H1 (cell line): ENCODE data around the gene ARHGEF3. TPM values are rescaled to one million over a fixed set of nuclear protein-coding genes. Genes with fewer than 3 reads are reported as not detected.

Experiments used
- CTCF ChIA-PET: fragments of 300-600 bp; sonication (Branson Sonifier 250); formaldehyde crosslinking; loops from one replicate; lab custom pipeline; 2021; ENCODE audit not compliant: partially characterized antibody; lab: Charles Lee
- POLR2A ChIA-PET: fragments of 300-600 bp; sonication (Branson Sonifier 250); formaldehyde crosslinking; loops from one replicate; lab custom pipeline; 2021; ENCODE audit warnings: inconsistent platforms; ENCODE audit not compliant: partially characterized antibody; lab: Charles Lee
- DNase-seq, 2 experiments: peaks; one replicate each; pipeline versions ENCODE4 v3.0.0 to v3.0.0-alpha.2; 2010 to 2022; ENCODE audit warnings: low spot score in 2 of 2, low read depth in 1 of 2, mixed read lengths in 1 of 2
- FAIRE-seq: peaks from 2 replicates; lab custom pipeline; 2011; peaks lifted over from hg19 to GRCh38; lab: Jason Lieb, UNC
- H2AFZ ChIP-seq: 2 replicates; pipeline ENCODE4 v1.8.1; 2012; ENCODE audit warnings: low read length, inconsistent platforms
- H2AK5ac ChIP-seq: 2 replicates; pipeline ENCODE4 v1.6.1; 2013; ENCODE audit warnings: low read depth, low read length
- H2BK120ac ChIP-seq: replicated peaks from 2 replicates; pipeline ENCODE3; 2013; ENCODE audit warnings: low read depth, low read length, inconsistent platforms
- H2BK12ac ChIP-seq: 2 replicates; pipeline ENCODE4 v1.6.1; 2013; ENCODE audit warnings: low read depth, low read length
- H2BK15ac ChIP-seq: 2 replicates; pipeline ENCODE4 v1.6.1; 2013; ENCODE audit warnings: low read length
- H2BK20ac ChIP-seq: 2 replicates; pipeline ENCODE4 v1.6.1; 2013; ENCODE audit warnings: low read length
- H2BK5ac ChIP-seq: 2 replicates; pipeline ENCODE4 v1.6.1; 2013; ENCODE audit warnings: low read depth, low read length
- H3K14ac ChIP-seq: 2 replicates; pipeline ENCODE4 v1.6.1; 2013; ENCODE audit warnings: inconsistent platforms; ENCODE audit not compliant: insufficient read length
- H3K18ac ChIP-seq: 2 replicates; pipeline ENCODE4 v1.6.1; 2013; ENCODE audit warnings: low read length; ENCODE audit errors: extremely low read depth
- H3K23ac ChIP-seq: 2 replicates; pipeline ENCODE4 v1.6.1; 2013; ENCODE audit warnings: inconsistent platforms; ENCODE audit not compliant: insufficient read length
- H3K23me2 ChIP-seq: 2 replicates; pipeline ENCODE4 v1.6.1; 2013; ENCODE audit warnings: low read depth, low read length
- H3K27ac ChIP-seq: 2 replicates; pipeline ENCODE4 v1.6.1; 2011; ENCODE audit warnings: low read depth, low read length, inconsistent platforms
- H3K27me3 ChIP-seq, 4 experiments: replicated peaks in 1 of 4; 1 replicate in 1 of 4; 2 replicates in 3 of 4; pipeline versions ENCODE4 v1.6.1 to v1.8.1; 2011 to 2013; ENCODE audit warnings: low read length in 3 of 4, mild to moderate bottlenecking in 3 of 4, inconsistent platforms in 2 of 4, mixed read lengths in 2 of 4, moderate library complexity in 1 of 4; ENCODE audit not compliant: control insufficient read depth in 3 of 4, insufficient read depth in 3 of 4; ENCODE audit errors: extremely low read depth in 1 of 4
- H3K36me3 ChIP-seq, 4 experiments: 2 replicates each; pipeline versions ENCODE4 v1.6.1 to v1.8.1; 2011 to 2013; ENCODE audit warnings: mild to moderate bottlenecking in 4 of 4, low read length in 3 of 4, moderate library complexity in 2 of 4, control low read depth in 1 of 4, inconsistent platforms in 1 of 4; ENCODE audit not compliant: insufficient read depth in 4 of 4, control insufficient read depth in 2 of 4
- H3K4ac ChIP-seq: replicated peaks from 2 replicates; pipeline ENCODE3; 2013; ENCODE audit warnings: low read length, low read depth, mixed read lengths, inconsistent platforms; ENCODE audit not compliant: insufficient read length
- H3K4me1 ChIP-seq, 4 experiments: replicated peaks in 1 of 4; 1 replicate in 1 of 4; 2 replicates in 3 of 4; pipeline versions ENCODE4 v1.6.1 to v1.8.1; 2011 to 2013; ENCODE audit warnings: low read length in 3 of 4, inconsistent platforms in 2 of 4, mixed read lengths in 1 of 4; ENCODE audit not compliant: insufficient read depth in 4 of 4, control insufficient read depth in 3 of 4
- H3K4me2 ChIP-seq, 2 experiments: 2 replicates each; pipeline versions ENCODE4 v1.6.1 to v1.8.1; 2011 to 2013; ENCODE audit warnings: low read depth in 2 of 2, low read length in 2 of 2, control low read depth in 1 of 2, inconsistent platforms in 1 of 2, mild to moderate bottlenecking in 1 of 2; ENCODE audit not compliant: insufficient read depth in 1 of 2
- H3K4me3 ChIP-seq, 4 experiments: fragments of 200-600, 300-600 bp in 1 of 4; sonication (generic), shearing (Covaris generic), sonication (Bioruptor Twin) in 1 of 4; 2 replicates each; pipeline versions ENCODE4 v1.5.1 to v1.8.1; 2011 to 2016; ENCODE audit warnings: low read length in 4 of 4, low read depth in 3 of 4, control low read depth in 2 of 4, inconsistent platforms in 2 of 4, mild to moderate bottlenecking in 2 of 4, mixed read lengths in 1 of 4, moderate library complexity in 1 of 4; ENCODE audit not compliant: insufficient read depth in 2 of 4; ENCODE audit errors: extremely low read depth in 1 of 4
- H3K56ac ChIP-seq: replicated peaks from 2 replicates; pipeline ENCODE3; 2013; ENCODE audit warnings: low read depth, mild to moderate bottlenecking, mixed read lengths, low read length, inconsistent platforms; ENCODE audit not compliant: insufficient read length
- H3K79me1 ChIP-seq: 2 replicates; pipeline ENCODE4 v1.6.1; 2013; ENCODE audit warnings: low read depth, low read length, control low read depth
- H3K79me2 ChIP-seq, 2 experiments: 2 replicates each; pipeline versions ENCODE4 v1.6.1 to v1.8.1; 2012 to 2013; ENCODE audit warnings: low read length in 2 of 2, mild to moderate bottlenecking in 2 of 2, inconsistent platforms in 1 of 2; ENCODE audit not compliant: insufficient read depth in 2 of 2, control insufficient read depth in 1 of 2
- H3K9ac ChIP-seq, 4 experiments: replicated peaks in 1 of 4; 1 replicate in 1 of 4; 2 replicates in 3 of 4; pipeline versions ENCODE4 v1.6.1 to v1.8.1; 2011 to 2013; ENCODE audit warnings: low read depth in 3 of 4, low read length in 3 of 4, control low read depth in 2 of 4, mild to moderate bottlenecking in 2 of 4, moderate library complexity in 2 of 4, inconsistent platforms in 1 of 4; ENCODE audit errors: extremely low read depth in 1 of 4
- H3K9me3 ChIP-seq, 2 experiments: 2 replicates each; pipeline versions ENCODE4 v1.6.1 to v1.8.1; 2012 to 2013; ENCODE audit warnings: mild to moderate bottlenecking in 2 of 2, moderate library complexity in 2 of 2, control low read depth in 1 of 2, inconsistent platforms in 1 of 2, low read depth in 1 of 2, low read length in 1 of 2, mixed read lengths in 1 of 2; ENCODE audit not compliant: insufficient read depth in 2 of 2
- H4K20me1 ChIP-seq, 2 experiments: replicated peaks in 1 of 2; 2 replicates each; pipeline versions ENCODE3 to v1.8.1; 2011 to 2013; ENCODE audit warnings: inconsistent platforms in 2 of 2, low read length in 2 of 2, mild to moderate bottlenecking in 1 of 2; ENCODE audit not compliant: insufficient read depth in 2 of 2, control insufficient read depth in 1 of 2
- H4K5ac ChIP-seq: 2 replicates; pipeline ENCODE4 v1.6.1; 2013; ENCODE audit warnings: low read length, low read depth, mixed read lengths, inconsistent platforms; ENCODE audit not compliant: insufficient read length
- H4K8ac ChIP-seq: 2 replicates; pipeline ENCODE4 v1.8.0; 2013; ENCODE audit warnings: mild to moderate bottlenecking, moderate library complexity, low read length, inconsistent platforms; ENCODE audit not compliant: insufficient read depth; ENCODE audit errors: extremely low read depth
- H4K91ac ChIP-seq: replicated peaks from 2 replicates; pipeline ENCODE3; 2013; ENCODE audit warnings: low read length, mixed read lengths, inconsistent platforms; ENCODE audit not compliant: insufficient read length
- ASH2L ChIP-seq: fragments of 200-600, 300-600 bp; sonication (generic); IDR thresholded peaks from one replicate; pipeline ENCODE4 v1.7.1; 2017; ENCODE audit warnings: low read length
- ATF3 ChIP-seq: IDR thresholded peaks from 2 replicates; pipeline ENCODE4 v1.6.1; 2011; ENCODE audit warnings: low read depth, mild to moderate bottlenecking, low read length; ENCODE audit not compliant: insufficient read depth
- CEBPB ChIP-seq: IDR thresholded peaks from 2 replicates; pipeline ENCODE4 v1.6.1; 2012; ENCODE audit warnings: low read depth, low read length
- CHD2 ChIP-seq: IDR thresholded peaks from 2 replicates; pipeline ENCODE4 v1.6.1; 2012; ENCODE audit warnings: low read length, improper control_type of control experiment
- EGR1 ChIP-seq: IDR thresholded peaks from 2 replicates; pipeline ENCODE4 v1.6.1; 2011; ENCODE audit warnings: low read depth, low read length, borderline replicate concordance
- FOSL1 ChIP-seq: IDR thresholded peaks from 2 replicates; pipeline ENCODE4 v1.6.1; 2011; ENCODE audit warnings: mild to moderate bottlenecking, low read depth, low read length, moderate library complexity; ENCODE audit not compliant: insufficient read depth
- GABPA ChIP-seq: IDR thresholded peaks from 2 replicates; pipeline ENCODE4 v1.6.1; 2011; ENCODE audit warnings: mild to moderate bottlenecking, low read length, moderate library complexity, borderline replicate concordance; ENCODE audit not compliant: insufficient read depth
- JUN ChIP-seq: IDR thresholded peaks from 2 replicates; pipeline ENCODE4 v1.6.1; 2011; ENCODE audit warnings: low read depth, mild to moderate bottlenecking, improper control_type of control experiment, low read length
- KDM5A ChIP-seq: fragments of 200-600 bp; IDR thresholded peaks from 2 replicates; pipeline ENCODE4 v1.7.1; 2012; ENCODE audit warnings: mild to moderate bottlenecking, low read length, inconsistent platforms, mixed read lengths
- MAX ChIP-seq: IDR thresholded peaks from 2 replicates; pipeline ENCODE4 v1.6.1; 2012; ENCODE audit warnings: inconsistent platforms
- NRF1 ChIP-seq: IDR thresholded peaks from 2 replicates; pipeline ENCODE4 v1.6.1; 2011; ENCODE audit warnings: mild to moderate bottlenecking, low read depth, low read length, improper control_type of control experiment
- POLR2AphosphoS5 ChIP-seq: IDR thresholded peaks from 2 replicates; pipeline ENCODE4 v1.6.1; 2011; ENCODE audit warnings: low read depth, low read length
- SIX5 ChIP-seq: IDR thresholded peaks from 2 replicates; pipeline ENCODE4 v1.6.1; 2011; ENCODE audit warnings: mild to moderate bottlenecking, low read depth, low read length
- WGBS, 2 experiments: shearing (Covaris generic) in 1 of 2; methylation state at CpG; one replicate each; pipeline versions ENCODE4 v1.1.6 to v1.1.7; 2013 to 2015; ENCODE audit warnings: low lambda C conversion rate in 2 of 2, mixed read lengths in 2 of 2, inconsistent platforms in 1 of 2, low coverage in 1 of 2, missing lambda C conversion rate in 1 of 2; ENCODE audit not compliant: insufficient replicate concordance in 2 of 2, insufficient coverage in 1 of 2, insufficient read length in 1 of 2; ENCODE audit errors: extremely low coverage in 1 of 2, missing lambda C conversion rate in 1 of 2; 5-methylcytosine and 5-hydroxymethylcytosine counted together
- polyA plus RNA-seq, 7 experiments: library from polyadenylated mRNA; depleted of rRNA in 3 of 7; stranded (reverse) in 5 of 7; unstranded in 2 of 7; fragments of >200 nt in 5 of 7; fragments of 200-250 nt in 2 of 7; gene quantifications; 1 replicate in 5 of 7; 2 replicates in 1 of 7; 4 replicates in 1 of 7; pipeline versions ENCODE4 v1.2.1 to v1.2.3, GENCODE V29; 2011 to 2013; ENCODE audit warnings: missing spikeins in 2 of 7, mixed read lengths in 2 of 7
- total RNA-seq: library from RNA; stranded (reverse); fragmentation: NEBNext Ultra II Directional; extraction: Animal tissue kit (Norgen Biotek cat#: 25700); gene quantifications from 2 replicates; pipeline ENCODE4 v1.2.1, GENCODE V29; 2021

ARHGEF3 gene
- total and polyA plus RNA-seq, 2 of the 8 experiments (the other 6 are each of a cell fraction or from before 2014, with no cell fraction given) = 2.8 to 6.0 TPM

- Histone ChIP-seq H3K4ac (no peak overlapping the region), H3K4me1 (peaks cover 0 to 3% (median 0%) of the 10 kb centered on the region in 4 experiments; a peak in 1 of 7 replicates), H2BK12ac (no peak overlapping the region), H2AFZ (no peak overlapping the region), H3K14ac (no peak overlapping the region), H3K4me2 (no peak overlapping the region), H2BK15ac (no peak overlapping the region), H3K4me3 (no peak overlapping the region), H3K18ac (no peak overlapping the region), H3K36me3 (no peaks in the 10 kb centered on the region), H2BK20ac (no peak overlapping the region), H3K27ac (no peak overlapping the region), H3K23ac (no peak overlapping the region), H2BK120ac (no peak overlapping the region), H3K79me1 (no peaks in the 10 kb centered on the region), H4K20me1 (no peaks in the 10 kb centered on the region), H2BK5ac (no peak overlapping the region), H3K56ac (no peak overlapping the region), H3K9me3 (peaks cover 0 to 7% of the 10 kb centered on the region in 2 experiments; a peak in 1 of 4 replicates), H4K5ac (no peak overlapping the region), H3K9ac (no peak overlapping the region), H4K91ac (no peak overlapping the region), H4K8ac (no peak overlapping the region), H3K79me2 (no peaks in the 10 kb centered on the region), H3K23me2 (no peaks in the 10 kb centered on the region), H3K27me3 (no peaks in the 10 kb centered on the region), H2AK5ac (no peak overlapping the region)
- no peak for FAIRE-seq
- ChIA-PET POLR2A (interaction anchor here (0.6 kb wide), 1 partner anchor 96 kb away, joined by 4 read pairs; no protein-coding TSS in a partner anchor), CTCF (interaction anchor here (0.6 to 1.7 kb wide), 4 partner anchors 34 to 224 kb away, joined by 3 to 11 read pairs (median 6); no protein-coding TSS in a partner anchor)
- no peak for DNase-seq
- 90% methylated on average over 6 of the region's 6 CpGs; no CpG with 5 or more reads in 1 of the 2 experiments for WGBS, 2 experiments
- TF ChIP-seq KDM5A = no peak
- TF ChIP-seq ATF3 = no peak
- no peak for TF ChIP-seq CEBPB
- no peak for TF ChIP-seq GABPA
- TF ChIP-seq CHD2 = no peak
- no peak for TF ChIP-seq POLR2AphosphoS5
- TF ChIP-seq EGR1 = no peak
- no peak for TF ChIP-seq NRF1
- TF ChIP-seq JUN = no peak
- no peak for TF ChIP-seq SIX5
- TF ChIP-seq MAX = no peak
- no peak for TF ChIP-seq FOSL1
- TF ChIP-seq ASH2L = no peak
Measured at GRCh38 chr3:56764904-56765547, 36.7 kb downstream of the ARHGEF3 start.
